ENCODE data around the gene ATP6V1F.

ATP6V1F gene

DNA sequence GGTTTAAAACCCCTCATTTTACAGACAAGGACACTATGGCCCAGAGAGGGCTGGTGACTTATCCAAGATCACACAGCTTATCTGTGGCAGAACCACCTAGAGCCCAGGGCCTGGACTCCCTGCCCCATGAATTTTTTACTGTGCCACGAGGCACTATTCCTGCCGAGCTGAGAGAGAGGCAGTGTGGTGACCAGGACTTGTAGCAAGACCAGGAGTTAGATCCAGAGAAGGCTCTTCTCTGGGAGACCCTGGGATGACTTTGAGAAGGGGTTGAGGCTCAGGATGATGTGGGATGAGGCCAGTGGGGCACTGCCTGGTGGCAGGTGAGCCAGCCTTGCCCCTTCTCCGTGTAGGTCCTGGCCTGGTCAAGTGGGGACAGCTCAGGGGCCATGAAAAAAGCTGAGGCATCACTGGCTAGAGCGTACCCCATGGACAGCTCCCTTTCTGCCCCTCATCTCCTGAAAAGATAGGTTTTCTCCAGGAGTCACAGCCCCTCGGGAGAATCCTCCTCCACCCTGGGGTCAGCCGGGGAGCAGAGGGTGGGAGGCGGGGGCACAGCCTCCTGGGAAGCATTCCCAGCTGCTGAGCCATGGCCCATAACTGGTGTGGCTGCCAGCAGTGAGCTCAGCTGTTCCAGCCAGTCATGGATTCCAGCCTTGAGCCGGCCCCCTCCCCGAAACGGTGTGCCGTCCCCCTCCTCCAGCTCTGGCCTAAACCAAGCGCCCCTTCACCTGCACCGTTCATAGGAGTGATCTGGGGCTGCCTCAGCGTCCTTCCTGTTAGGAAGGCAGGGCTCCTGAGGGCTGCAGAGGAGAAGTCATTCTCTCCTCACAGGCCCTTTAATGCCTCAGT is 26.6 kb upstream of the ATP6V1F start:
- no peak for DNase-seq

DNA sequence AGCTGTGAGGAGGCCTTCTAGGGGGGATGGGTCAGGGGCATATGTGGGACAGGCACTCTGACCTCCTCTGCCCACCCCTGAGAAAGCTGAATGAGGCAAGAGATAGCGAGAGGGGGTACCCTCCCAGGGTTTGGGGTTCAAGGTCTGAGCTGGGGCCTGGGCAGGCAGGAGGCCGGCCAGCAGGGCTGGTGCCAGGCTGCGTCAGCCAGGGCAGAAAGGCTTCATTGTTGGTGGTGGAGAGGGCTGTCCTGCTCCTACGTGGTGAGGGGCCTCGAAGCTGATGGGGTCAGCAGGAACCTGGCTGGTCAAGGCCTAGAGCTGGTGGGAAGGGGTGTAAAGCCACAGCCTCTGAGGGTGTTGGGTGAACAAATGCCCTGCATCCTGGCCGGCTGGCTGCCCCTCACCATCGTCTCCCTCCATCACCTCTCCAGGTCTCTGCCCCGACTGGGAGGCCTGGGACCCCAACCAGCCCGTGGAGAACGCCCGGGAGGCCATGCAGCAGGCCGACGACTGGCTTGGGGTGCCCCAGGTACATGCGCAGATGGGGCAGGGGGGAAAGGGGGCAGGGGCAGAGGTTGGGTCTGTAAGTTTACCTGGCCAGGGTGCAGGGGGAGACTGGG is 25.8 kb upstream of the ATP6V1F start:
- DNase-seq = no peak

- DNase-seq = no peak
These were observed 25.1 kb upstream of the ATP6V1F start for GRCh38 chr7:128837521-128837921.

DNA sequence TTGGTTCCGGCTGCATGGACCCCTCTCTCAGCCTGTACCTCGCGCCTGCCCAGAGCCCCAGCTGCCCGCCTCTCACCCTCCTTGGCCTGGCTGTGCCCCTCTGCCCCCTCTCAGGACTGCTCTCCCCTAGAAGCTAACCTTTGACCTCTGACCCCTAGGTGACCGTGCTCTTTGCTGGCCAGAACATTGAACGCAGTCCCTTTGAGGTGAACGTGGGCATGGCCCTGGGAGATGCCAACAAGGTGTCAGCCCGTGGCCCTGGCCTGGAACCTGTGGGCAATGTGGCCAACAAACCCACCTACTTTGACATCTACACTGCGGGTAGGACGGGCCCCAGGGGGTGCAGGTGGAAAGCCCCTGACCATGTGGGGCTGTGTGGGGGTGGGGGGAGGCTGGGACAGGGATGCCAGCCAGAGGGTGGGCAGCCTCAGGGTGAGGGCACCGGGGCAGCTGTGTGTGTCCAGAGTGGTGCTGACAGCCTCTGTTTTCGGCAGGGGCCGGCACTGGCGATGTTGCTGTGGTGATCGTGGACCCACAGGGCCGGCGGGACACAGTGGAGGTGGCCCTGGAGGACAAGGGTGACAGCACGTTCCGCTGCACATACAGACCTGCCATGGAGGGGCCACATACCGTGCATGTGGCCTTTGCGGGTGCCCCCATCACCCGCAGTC is 24.4 kb upstream of the ATP6V1F start:
- no peak for DNase-seq

DNA sequence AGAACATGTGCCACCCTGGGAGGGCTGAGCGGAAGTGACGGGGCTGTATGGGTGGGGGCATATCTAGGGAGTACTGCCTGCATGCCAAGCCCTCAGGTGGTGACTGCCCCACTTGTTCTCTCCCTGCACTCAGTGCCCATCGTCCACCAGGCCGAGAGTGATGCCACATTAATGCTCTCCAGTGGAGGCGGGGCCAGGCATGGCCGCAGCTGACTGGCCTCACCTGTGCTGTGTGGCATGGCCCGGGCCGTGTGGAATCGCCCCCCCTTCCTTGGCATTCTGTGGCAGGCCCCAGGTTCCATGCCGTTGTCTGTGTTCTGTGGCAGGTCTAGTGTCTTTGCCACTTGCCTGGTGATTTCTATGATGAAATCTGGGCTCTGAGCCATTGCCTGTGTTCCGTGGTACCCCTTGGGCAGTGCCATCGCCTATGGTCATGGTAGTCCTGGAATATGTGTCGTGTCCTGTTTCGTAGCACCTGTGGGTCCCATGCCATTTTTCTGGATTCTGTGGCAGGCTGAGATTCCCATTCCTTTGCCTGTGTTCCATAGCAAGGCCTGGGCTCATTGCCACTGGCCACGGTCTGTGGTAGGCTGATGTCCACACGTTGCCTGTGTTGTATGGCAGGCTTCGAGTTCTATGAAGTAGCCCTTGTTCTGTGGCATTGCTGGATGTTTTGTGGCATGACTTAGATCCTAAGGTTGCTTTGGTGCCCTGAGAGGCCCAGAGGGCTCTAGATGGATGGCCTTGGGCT is 23.5 kb upstream of the ATP6V1F start:
- no peak for DNase-seq

DNA sequence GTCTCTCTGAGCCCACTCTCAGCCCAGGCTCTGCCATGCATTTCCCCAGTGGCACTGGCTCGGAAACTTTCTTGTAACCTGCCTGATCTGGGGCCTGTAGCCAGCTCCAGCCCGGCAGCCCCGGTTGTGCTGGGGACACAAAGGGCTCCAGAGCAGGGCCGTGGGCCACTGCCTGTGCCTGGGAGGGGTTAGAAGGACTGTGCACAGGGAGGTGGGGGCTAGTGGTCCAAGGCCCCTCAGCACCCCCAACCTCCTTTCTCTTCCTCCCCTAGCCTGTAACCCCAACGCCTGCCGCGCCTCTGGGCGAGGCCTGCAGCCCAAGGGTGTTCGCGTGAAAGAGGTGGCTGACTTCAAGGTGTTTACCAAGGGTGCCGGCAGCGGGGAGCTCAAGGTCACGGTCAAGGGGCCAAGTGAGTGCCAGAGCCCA is 22.9 kb upstream of the ATP6V1F start:
- no peak for DNase-seq

DNA sequence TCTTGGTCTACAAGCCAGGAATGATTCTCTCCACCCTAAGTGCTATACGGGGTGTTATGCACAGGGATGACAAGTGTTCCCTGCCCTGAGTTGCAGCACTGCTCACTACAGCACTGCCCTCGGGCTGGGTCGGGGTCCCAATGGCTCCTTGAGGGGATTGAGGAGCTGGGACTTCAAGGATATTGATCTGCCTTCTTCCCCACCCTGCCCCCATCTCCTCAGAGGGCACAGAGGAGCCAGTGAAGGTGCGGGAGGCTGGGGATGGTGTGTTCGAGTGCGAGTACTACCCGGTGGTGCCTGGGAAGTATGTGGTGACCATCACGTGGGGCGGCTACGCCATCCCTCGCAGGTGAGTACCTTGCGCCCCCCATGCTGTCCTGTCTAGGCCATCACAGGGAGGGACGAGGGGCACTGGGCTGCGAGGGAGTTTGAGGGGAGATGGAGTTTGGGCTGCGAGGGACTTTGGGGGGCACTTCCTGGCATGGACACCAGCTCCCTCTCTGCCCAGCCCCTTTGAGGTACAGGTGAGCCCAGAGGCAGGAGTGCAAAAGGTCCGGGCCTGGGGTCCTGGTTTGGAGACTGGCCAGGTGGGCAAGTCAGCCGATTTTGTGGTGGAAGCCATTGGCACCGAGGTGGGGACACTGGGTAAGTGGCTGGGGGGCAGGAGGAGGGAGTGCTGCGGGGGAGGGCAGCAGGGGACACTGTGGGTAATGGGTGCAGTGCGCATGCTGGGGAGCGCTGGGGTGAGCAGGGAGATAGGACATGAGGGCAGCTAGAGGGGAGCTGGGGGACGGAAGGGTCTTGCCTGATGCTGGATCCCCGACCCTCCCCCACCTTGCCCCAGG is 22.1 kb upstream of the ATP6V1F start:
- DNase-seq = no peak

DNA sequence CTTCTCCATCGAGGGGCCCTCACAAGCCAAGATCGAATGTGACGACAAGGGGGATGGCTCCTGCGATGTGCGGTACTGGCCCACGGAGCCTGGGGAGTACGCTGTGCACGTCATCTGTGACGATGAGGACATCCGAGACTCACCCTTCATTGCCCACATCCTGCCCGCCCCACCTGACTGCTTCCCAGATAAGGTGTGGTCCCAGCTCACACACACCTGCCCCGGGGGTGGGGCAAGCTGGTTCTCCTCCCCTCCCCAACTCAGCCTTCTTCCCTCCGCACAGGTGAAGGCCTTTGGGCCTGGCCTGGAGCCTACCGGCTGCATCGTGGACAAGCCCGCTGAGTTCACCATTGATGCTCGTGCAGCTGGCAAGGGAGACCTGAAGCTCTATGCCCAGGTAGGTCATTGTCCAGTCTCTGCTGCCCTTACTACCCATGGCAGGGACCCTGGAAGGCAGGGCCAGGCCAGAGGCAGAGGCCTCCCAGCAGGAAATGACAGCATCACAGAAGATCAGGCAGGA is 21.4 kb upstream of the ATP6V1F start:
- DNase-seq = no peak

- DNase-seq = no peak
These were observed 20.6 kb upstream of the ATP6V1F start for GRCh38 chr7:128841921-128842673.

DNA sequence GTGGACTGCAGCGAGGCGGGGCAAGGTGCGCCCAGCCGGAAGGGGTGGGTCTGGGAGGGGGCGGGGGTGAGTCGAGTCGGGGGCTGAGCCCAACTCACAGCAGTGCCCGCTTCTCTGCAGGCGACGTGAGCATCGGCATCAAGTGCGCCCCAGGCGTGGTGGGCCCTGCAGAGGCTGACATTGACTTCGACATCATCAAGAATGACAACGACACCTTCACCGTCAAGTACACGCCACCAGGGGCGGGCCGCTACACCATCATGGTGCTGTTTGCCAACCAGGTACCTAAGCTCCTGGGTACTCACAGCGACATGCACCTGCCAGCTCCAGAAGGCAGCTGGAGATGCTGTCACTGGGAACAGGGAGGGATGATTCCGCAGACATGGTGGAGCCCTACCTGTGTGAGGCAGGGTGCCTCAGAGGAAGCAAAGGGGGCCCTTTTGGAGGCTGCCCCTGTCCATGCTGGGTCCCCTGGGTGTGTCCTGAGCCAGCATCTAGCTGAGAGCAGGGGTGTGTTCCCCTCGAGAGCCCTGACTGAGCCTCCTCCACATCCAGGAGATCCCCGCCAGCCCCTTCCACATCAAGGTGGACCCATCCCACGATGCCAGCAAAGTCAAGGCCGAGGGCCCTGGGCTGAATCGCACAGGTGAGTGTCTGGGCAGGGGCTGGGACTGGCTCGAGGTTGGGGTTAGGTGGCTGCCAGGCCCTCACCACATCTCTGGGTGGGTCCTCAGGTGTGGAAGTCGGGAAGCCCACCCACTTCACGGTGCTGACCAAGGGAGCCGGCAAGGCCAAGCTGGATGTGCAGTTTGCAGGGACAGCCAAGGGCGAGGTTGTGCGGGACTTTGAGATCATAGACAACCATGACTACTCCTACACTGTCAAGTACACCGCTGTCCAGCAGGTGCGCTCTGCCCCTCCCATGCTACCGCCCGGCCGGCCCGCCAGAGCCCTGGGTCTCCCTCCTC is 19.7 kb upstream of the ATP6V1F start:
- DNase-seq = no peak

- DNase-seq = no peak
These were observed 18.6 kb upstream of the ATP6V1F start for GRCh38 chr7:128843938-128844621.

- DNase-seq = no peak
These were observed 17.8 kb upstream of the ATP6V1F start for GRCh38 chr7:128844777-128845311.

DNA sequence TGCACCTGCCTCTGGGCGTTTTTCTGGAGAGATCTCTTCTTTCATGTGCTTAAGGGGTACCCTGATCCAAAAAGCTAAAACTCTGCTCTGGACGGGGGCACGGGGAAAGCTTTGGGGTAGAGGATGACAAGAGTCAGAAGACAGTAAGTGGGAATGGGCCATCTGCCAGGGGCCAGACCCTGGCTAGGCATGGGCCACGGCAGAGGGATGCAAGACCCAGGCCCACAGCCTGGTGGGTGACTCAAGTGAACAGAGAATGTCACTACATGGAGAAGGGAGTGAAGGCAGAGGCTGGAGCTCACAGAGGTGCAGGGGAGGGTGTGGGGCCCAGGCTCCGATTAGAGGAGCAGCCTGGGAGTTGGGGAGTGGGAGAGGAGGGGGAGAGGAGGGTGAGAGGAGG is 17.2 kb upstream of the ATP6V1F start:
- DNase-seq = no peak

- no peak for DNase-seq
These were observed 16.7 kb upstream of the ATP6V1F start for GRCh38 chr7:128845987-128846386.

DNA sequence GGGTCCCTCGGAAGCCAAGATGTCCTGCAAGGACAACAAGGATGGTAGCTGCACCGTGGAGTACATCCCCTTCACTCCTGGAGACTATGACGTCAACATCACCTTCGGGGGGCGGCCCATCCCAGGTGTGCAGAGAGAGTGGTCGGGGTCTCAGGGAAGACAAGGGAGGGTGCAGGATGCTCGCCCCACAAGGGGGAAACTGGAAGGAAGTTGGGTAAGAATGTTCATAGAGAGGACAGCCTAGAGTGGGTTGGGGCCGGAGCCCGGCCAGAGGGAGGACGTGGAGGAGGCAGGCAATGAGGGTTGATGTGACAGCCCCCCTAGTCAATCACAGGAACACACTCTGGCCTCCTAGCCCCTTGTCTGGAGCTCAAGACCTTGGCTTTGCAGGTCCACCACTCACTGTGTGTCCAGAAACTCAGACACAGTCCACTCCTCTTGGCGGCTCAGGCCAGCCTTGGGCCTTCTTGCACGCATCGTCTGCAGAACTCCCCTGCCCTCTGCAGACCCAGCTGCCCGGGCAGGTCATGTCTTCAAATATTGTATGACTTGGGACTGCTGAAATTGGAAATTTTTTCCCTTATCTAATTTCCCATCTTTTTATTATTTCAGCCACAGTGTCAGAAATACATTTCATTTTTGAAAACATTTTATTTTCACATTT is 15.7 kb upstream of the ATP6V1F start:
- no peak for DNase-seq

DNA sequence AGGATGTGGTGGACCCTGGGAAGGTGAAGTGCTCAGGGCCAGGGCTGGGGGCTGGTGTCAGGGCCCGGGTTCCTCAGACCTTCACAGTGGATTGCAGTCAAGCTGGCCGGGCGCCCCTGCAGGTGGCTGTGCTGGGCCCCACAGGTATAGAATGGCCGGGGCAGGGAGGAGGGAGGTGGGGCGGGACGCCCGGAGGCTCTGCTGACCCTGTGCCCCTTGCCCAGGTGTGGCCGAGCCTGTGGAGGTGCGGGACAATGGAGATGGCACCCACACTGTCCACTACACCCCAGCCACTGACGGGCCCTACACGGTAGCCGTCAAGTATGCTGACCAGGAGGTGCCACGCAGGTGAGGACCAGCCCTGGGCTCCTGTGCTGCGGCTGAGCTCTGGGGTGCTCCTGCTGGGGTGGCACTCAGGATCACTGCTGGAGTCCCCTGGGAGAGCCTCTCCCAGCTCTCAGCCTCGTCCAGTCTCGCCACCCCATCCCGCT is 14.9 kb upstream of the ATP6V1F start:
- DNase-seq = no peak

GRCh38 chr7:128848289-128849155 is 14.1 kb upstream of the ATP6V1F start:
- DNase-seq = no peak

Data from NCI-H187 (cell line).